HCT116 (cell line): ENCODE data around the gene RFX3. TPM values are rescaled to one million over a fixed set of nuclear protein-coding genes. Genes with fewer than 3 reads are reported as not detected.
A peak's percentile ranks its signal among the peaks of the same experiment; 100 is the strongest.

ENCODE experiments used
- ATAC-seq: fragments of 200-7000 bp; cut with Tn5 transposase; 2 replicates; pipeline ENCODE4 v1.9.1; 2020; ENCODE audit warnings: mild to moderate bottlenecking, moderate library complexity
- BruUV-seq: library from RNA; stranded (reverse); fragments of 400-500 nt; replicated peaks from 2 replicates; lab custom pipeline; 2021; lab: Mats Ljungman, UMichigan
- CTCF ChIA-PET: fragments of 300-600 bp; sonication (Branson Sonifier 250); formaldehyde crosslinking; loops from one replicate; lab custom pipeline; 2021; ENCODE audit warnings: antibody characterized with exemption; lab: Charles Lee
- POLR2A ChIA-PET: fragments of 300-600, 350-600 bp; sonication (Branson Sonifier 250); formaldehyde crosslinking; loops from one replicate; lab custom pipeline; 2021; ENCODE audit warnings: antibody characterized with exemption; lab: Charles Lee
- RAD21 ChIA-PET, 2 experiments: fragments of 300-600 bp; sonication (Branson Sonifier 250); formaldehyde crosslinking; loops; one replicate each; lab custom pipeline; 2023; ENCODE audit warnings: low total read pairs in 2 of 2; ENCODE audit not compliant: uncharacterized antibody in 2 of 2, unreplicated experiment in 2 of 2, low non-redundant PET in 1 of 2; lab: Charles Lee
- DNase-seq: peaks from one replicate; pipeline ENCODE4 v3.0.0-alpha.2; 2010; ENCODE audit warnings: low read depth, low spot score
- H2AFZ ChIP-seq: fragments of 200-600 bp; shearing (Covaris generic), sonication (generic); 2 replicates; pipeline ENCODE4 v1.6.1; 2017; ENCODE audit warnings: low read depth, mixed run types, mixed read lengths, antibody characterized with exemption, low read length; ENCODE audit not compliant: poor library complexity, severe bottlenecking
- H3K27ac ChIP-seq: 2 replicates; pipeline ENCODE4 v1.5.1; 2012; ENCODE audit warnings: low read depth, low read length
- H3K27me3 ChIP-seq: fragments of 200-600 bp; sonication (generic); 2 replicates; pipeline ENCODE4 v1.6.1; 2016; ENCODE audit warnings: mixed run types, low read length, mixed read lengths; ENCODE audit not compliant: insufficient read depth
- H3K36me3 ChIP-seq, 2 experiments: fragments of 200-500 bp in 1 of 2; fragments of 200-600 bp in 1 of 2; sonication (Bioruptor generic) in 1 of 2; sonication (generic) in 1 of 2; 2 replicates each; pipeline versions ENCODE4 v1.5.1 to v1.6.1; 2014 to 2016; ENCODE audit warnings: low read length in 2 of 2, inconsistent platforms in 1 of 2, mixed read lengths in 1 of 2, mixed run types in 1 of 2; ENCODE audit not compliant: insufficient read depth in 2 of 2, control insufficient read depth in 1 of 2
- H3K4me1 ChIP-seq, 2 experiments: fragments of 200-600 bp in 1 of 2; sonication (generic) in 1 of 2; 2 replicates each; pipeline versions ENCODE4 v1.5.1 to v1.6.1; 2012 to 2017; ENCODE audit warnings: low read length in 2 of 2, inconsistent platforms in 1 of 2, mild to moderate bottlenecking in 1 of 2, mixed read lengths in 1 of 2, mixed run types in 1 of 2, moderate library complexity in 1 of 2; ENCODE audit not compliant: insufficient read depth in 2 of 2, control insufficient read depth in 1 of 2
- H3K4me2 ChIP-seq: fragments of 200-600 bp; sonication (generic); 2 replicates; pipeline ENCODE4 v1.6.1; 2017; ENCODE audit warnings: mixed run types, low read length, mixed read lengths
- H3K4me3 ChIP-seq, 2 experiments: fragments of 200-600 bp in 1 of 2; sonication (generic) in 1 of 2; replicated peaks in 1 of 2; 2 replicates each; pipeline ENCODE4 v1.5.1; 2011 to 2016; ENCODE audit warnings: low read length in 2 of 2, control low read depth in 1 of 2, low read depth in 1 of 2, mild to moderate bottlenecking in 1 of 2, mixed read lengths in 1 of 2, mixed run types in 1 of 2
- H3K79me2 ChIP-seq: fragments of 200-600 bp; sonication (generic); 2 replicates; pipeline ENCODE4 v1.6.1; 2017; ENCODE audit warnings: mild to moderate bottlenecking, mixed run types, low read length, moderate library complexity, mixed read lengths; ENCODE audit not compliant: insufficient read depth
- H3K9ac ChIP-seq: fragments of 200-600 bp; sonication (generic); 2 replicates; pipeline ENCODE4 v1.6.1; 2016; ENCODE audit warnings: low read length, mixed read lengths
- H3K9me2 ChIP-seq: fragments of 200-600 bp; sonication (generic), shearing (Covaris generic); 2 replicates; pipeline ENCODE4 v1.6.1; 2017; ENCODE audit warnings: mixed run types, mild to moderate bottlenecking, moderate library complexity; ENCODE audit not compliant: insufficient read depth
- H3K9me3 ChIP-seq, 2 experiments: fragments of 200-500 bp in 1 of 2; fragments of 200-600 bp in 1 of 2; sonication (Bioruptor generic) in 1 of 2; sonication (generic) in 1 of 2; 2 replicates each; pipeline ENCODE4 v1.6.1; 2014 to 2017; ENCODE audit warnings: low read length in 2 of 2, mixed read lengths in 2 of 2, inconsistent platforms in 1 of 2, low read depth in 1 of 2, mild to moderate bottlenecking in 1 of 2, mixed run types in 1 of 2, moderate library complexity in 1 of 2; ENCODE audit not compliant: control insufficient read depth in 1 of 2, insufficient read depth in 1 of 2
- H4K20me1 ChIP-seq: fragments of 200-600 bp; sonication (generic), shearing (Covaris generic); 2 replicates; pipeline ENCODE4 v1.6.1; 2017; ENCODE audit warnings: mixed run types, mild to moderate bottlenecking, moderate library complexity; ENCODE audit not compliant: insufficient read depth
- CBX3 ChIP-seq: IDR thresholded peaks from 2 replicates; pipeline ENCODE4 v1.6.1; 2012; ENCODE audit warnings: low read depth
- CEBPB ChIP-seq: IDR thresholded peaks from 2 replicates; pipeline ENCODE4 v1.6.1; 2012; ENCODE audit warnings: low read depth
- EGR1 ChIP-seq: IDR thresholded peaks from 2 replicates; pipeline ENCODE4 v1.6.1; 2012; ENCODE audit warnings: low read depth
- ELF1 ChIP-seq: IDR thresholded peaks from 2 replicates; pipeline ENCODE4 v1.6.1; 2012; ENCODE audit warnings: low read depth, borderline replicate concordance
- EZH2 ChIP-seq: fragments of 200-600 bp; sonication (generic); IDR thresholded peaks from 2 replicates; pipeline ENCODE4 v1.6.1; 2017; ENCODE audit warnings: antibody characterized with exemption, mixed run types
- FOSL1 ChIP-seq: IDR thresholded peaks from 2 replicates; pipeline ENCODE4 v1.6.1; 2012; ENCODE audit warnings: low read depth
- POLR2A ChIP-seq: IDR thresholded peaks from 2 replicates; pipeline ENCODE4 v1.7.0; 2011; ENCODE audit warnings: borderline replicate concordance; ENCODE audit not compliant: insufficient read depth, insufficient read length; ENCODE audit errors: extremely low read depth
- POLR2AphosphoS5 ChIP-seq: IDR thresholded peaks from 2 replicates; pipeline ENCODE4 v1.6.1; 2011; ENCODE audit warnings: mild to moderate bottlenecking, low read depth, low read length, moderate library complexity
- SIN3A ChIP-seq: IDR thresholded peaks from 2 replicates; pipeline ENCODE4 v1.6.1; 2012; ENCODE audit warnings: low read depth
- SP1 ChIP-seq: IDR thresholded peaks from 2 replicates; pipeline ENCODE4 v1.6.1; 2012; ENCODE audit warnings: low read depth
- TCF7L2 ChIP-seq: IDR thresholded peaks from 2 replicates; pipeline ENCODE4 v1.7.0; 2011; ENCODE audit warnings: borderline replicate concordance, inconsistent platforms; ENCODE audit not compliant: insufficient read depth, insufficient read length; ENCODE audit errors: extremely low read depth
- YY1 ChIP-seq: IDR thresholded peaks from 2 replicates; pipeline ENCODE4 v1.6.1; 2011; ENCODE audit warnings: low read length, low read depth, moderate library complexity, mild to moderate bottlenecking; ENCODE audit not compliant: insufficient replicate concordance; ENCODE audit errors: extremely low read depth
- ZFX ChIP-seq: fragments of 450-650 bp; IDR thresholded peaks from 2 replicates; pipeline ENCODE4 v1.6.1; 2017
- ZNF274 ChIP-seq: fragments of 200-500 bp; sonication (Bioruptor generic); IDR thresholded peaks from 2 replicates; pipeline ENCODE4 v1.6.1; 2014; ENCODE audit warnings: mild to moderate bottlenecking, low read depth, low read length, inconsistent platforms
- intact Hi-C: fragments of 100-400 bp; cut with micrococcal nuclease; formaldehyde crosslinking; loops from 2 replicates; pipeline ENCODE4 v1.10.0; 2022
- total RNA-seq: library from RNA; stranded (reverse); gene quantifications from one replicate; pipeline ENCODE4 v1.2.1, GENCODE V29; 2021; ENCODE audit not compliant: unreplicated experiment
- TF ChIP-seq, protein P1 (sequence below): IDR thresholded peaks from 2 replicates; pipeline ENCODE4 v1.6.1; 2012
- TF ChIP-seq, protein P2 (sequence below): IDR thresholded peaks from 2 replicates; pipeline ENCODE4 v1.6.1; 2011; ENCODE audit warnings: mild to moderate bottlenecking, low read length, moderate library complexity; ENCODE audit not compliant: insufficient replicate concordance; ENCODE audit errors: extremely low read depth
- TF ChIP-seq, protein P3 (sequence below): IDR thresholded peaks from 2 replicates; pipeline ENCODE4 v1.6.1; 2012; ENCODE audit warnings: low read depth
- TF ChIP-seq, protein P4 (sequence below): IDR thresholded peaks from 2 replicates; pipeline ENCODE4 v1.6.1; 2012

Gene RFX3
- total RNA-seq, 1 experiment from 2014 or later, result 11.8 TPM

DNA sequence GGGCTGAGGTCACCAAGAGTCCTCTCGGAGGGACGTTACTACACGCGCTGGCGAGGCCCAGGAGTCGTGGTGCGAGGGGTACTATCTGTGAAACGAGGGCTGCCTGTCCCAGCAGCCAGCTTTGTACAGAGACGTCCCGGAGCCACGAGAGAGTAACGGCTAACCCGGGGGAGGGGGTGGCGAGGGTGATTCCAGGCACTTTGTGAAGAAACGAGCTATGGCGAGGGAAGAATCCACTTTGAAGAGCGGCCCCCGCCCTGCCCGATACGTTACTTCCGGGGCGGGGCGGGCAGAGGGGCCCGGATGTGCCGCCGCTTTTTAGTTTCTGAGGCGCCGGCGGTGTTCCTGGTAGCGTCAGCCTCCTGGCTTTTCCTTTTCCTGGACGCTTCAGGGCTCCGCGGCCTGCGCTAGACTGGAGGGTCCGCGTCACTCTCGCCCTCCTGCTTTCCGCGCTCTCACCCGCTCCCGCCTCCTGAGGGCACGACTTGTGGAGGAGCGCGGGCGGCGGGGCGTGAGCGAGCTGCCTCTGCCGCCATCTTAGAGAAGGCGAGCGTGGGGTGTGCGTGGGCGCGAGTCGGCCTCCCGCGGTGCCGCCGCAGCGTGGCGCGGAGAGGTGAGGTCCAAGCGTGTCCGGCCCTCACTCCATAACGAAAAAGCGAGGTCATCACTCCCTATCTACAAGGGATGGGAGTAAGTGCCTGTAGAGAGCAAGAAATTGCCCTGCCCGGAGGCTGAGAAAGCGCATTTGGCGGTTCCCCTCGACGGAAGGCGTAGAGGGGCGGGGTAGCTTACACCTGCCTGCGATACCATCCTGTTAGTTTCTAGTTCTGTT, 580 bp upstream of the RFX3 start:
- Histone ChIP-seq H3K9ac (peak overlapping the region; percentile 99), H3K9me3 (no peaks in the 10 kb centered on the region), H3K4me2 (peak overlapping the region; percentile 97), H3K9me2 (no peaks in the 10 kb centered on the region), H3K4me1 (peaks cover 3 to 22% of the 10 kb centered on the region in 2 experiments; a peak in 2 of 4 replicates), H3K27me3 (no peaks in the 10 kb centered on the region), H4K20me1 (no peaks in the 10 kb centered on the region), H3K4me3 (peak overlapping the region; percentile 89 to 90), H3K79me2 (peaks cover 50% of the 10 kb centered on the region), H2AFZ (peak overlapping the region; percentile 94), H3K36me3 (no peaks in the 10 kb centered on the region; a peak in 1 of 4 replicates), H3K27ac (peak overlapping the region; percentile 98)
- ChIA-PET POLR2A (interaction anchor here (0.7 to 1.7 kb wide), 5 partner anchors 10 to 31 kb away, joined by 3 to 8 read pairs (median 3); no protein-coding TSS in a partner anchor), CTCF (interaction anchor here (1.2 to 2.5 kb wide), 2 partner anchors 15 to 59 kb away, joined by 3 to 8 read pairs; no protein-coding TSS in a partner anchor), RAD21 (no interaction called here)
- TF ChIP-seq, protein P1, sequence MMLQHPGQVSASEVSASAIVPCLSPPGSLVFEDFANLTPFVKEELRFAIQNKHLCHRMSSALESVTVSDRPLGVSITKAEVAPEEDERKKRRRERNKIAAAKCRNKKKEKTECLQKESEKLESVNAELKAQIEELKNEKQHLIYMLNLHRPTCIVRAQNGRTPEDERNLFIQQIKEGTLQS, result no peak
- TF ChIP-seq TCF7L2, result peak; percentile 81
- TF ChIP-seq ZFX, result peak; percentile 55
- peak; percentile 92 for TF ChIP-seq YY1
- TF ChIP-seq, protein P2, sequence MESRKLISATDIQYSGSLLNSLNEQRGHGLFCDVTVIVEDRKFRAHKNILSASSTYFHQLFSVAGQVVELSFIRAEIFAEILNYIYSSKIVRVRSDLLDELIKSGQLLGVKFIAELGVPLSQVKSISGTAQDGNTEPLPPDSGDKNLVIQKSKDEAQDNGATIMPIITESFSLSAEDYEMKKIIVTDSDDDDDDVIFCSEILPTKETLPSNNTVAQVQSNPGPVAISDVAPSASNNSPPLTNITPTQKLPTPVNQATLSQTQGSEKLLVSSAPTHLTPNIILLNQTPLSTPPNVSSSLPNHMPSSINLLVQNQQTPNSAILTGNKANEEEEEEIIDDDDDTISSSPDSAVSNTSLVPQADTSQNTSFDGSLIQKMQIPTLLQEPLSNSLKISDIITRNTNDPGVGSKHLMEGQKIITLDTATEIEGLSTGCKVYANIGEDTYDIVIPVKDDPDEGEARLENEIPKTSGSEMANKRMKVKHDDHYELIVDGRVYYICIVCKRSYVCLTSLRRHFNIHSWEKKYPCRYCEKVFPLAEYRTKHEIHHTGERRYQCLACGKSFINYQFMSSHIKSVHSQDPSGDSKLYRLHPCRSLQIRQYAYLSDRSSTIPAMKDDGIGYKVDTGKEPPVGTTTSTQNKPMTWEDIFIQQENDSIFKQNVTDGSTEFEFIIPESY, result no peak
- peak; percentile 56 for TF ChIP-seq SIN3A
- TF ChIP-seq EZH2, result no peak
- peak; percentile 41 for TF ChIP-seq SP1
- peak; percentile 39 for TF ChIP-seq CBX3
- peak; percentile 99 for TF ChIP-seq EGR1
- no peak for TF ChIP-seq CEBPB
- TF ChIP-seq ZNF274, result no peak
- TF ChIP-seq POLR2A, result peak; percentile 81
- TF ChIP-seq ELF1, result peak; percentile 27; the same call in 1 of the 2 replicates
- TF ChIP-seq, protein P3, sequence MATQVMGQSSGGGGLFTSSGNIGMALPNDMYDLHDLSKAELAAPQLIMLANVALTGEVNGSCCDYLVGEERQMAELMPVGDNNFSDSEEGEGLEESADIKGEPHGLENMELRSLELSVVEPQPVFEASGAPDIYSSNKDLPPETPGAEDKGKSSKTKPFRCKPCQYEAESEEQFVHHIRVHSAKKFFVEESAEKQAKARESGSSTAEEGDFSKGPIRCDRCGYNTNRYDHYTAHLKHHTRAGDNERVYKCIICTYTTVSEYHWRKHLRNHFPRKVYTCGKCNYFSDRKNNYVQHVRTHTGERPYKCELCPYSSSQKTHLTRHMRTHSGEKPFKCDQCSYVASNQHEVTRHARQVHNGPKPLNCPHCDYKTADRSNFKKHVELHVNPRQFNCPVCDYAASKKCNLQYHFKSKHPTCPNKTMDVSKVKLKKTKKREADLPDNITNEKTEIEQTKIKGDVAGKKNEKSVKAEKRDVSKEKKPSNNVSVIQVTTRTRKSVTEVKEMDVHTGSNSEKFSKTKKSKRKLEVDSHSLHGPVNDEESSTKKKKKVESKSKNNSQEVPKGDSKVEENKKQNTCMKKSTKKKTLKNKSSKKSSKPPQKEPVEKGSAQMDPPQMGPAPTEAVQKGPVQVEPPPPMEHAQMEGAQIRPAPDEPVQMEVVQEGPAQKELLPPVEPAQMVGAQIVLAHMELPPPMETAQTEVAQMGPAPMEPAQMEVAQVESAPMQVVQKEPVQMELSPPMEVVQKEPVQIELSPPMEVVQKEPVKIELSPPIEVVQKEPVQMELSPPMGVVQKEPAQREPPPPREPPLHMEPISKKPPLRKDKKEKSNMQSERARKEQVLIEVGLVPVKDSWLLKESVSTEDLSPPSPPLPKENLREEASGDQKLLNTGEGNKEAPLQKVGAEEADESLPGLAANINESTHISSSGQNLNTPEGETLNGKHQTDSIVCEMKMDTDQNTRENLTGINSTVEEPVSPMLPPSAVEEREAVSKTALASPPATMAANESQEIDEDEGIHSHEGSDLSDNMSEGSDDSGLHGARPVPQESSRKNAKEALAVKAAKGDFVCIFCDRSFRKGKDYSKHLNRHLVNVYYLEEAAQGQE, result no peak
- TF ChIP-seq, protein P4, sequence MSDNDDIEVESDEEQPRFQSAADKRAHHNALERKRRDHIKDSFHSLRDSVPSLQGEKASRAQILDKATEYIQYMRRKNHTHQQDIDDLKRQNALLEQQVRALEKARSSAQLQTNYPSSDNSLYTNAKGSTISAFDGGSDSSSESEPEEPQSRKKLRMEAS, result peak; percentile 89
- TF ChIP-seq FOSL1, result no peak
- peak; percentile 82 for TF ChIP-seq POLR2AphosphoS5
- BruUV-seq, result TSS peak; percentile 56
- ATAC-seq (peak; percentile 81), DNase-seq (peak; percentile 59)
- intact Hi-C loops, result loop anchor here (10.0 kb wide), 2 partner anchors 282 to 672 kb away; no protein-coding TSS in a partner anchor
